Mucosa of gallbladder (tissue), 1 donor: ENCODE results near the gene SPATA25. TPM values are rescaled to one million over a fixed set of nuclear protein-coding genes. Genes with fewer than 3 reads are reported as not detected.
"Not testable (repeated sequence)": the region's sequence is repeated elsewhere in the genome, so short reads cannot be mapped to it uniquely, and the experiment has no call there.

Source experiments
- DNase-seq: peaks from one replicate; pipeline ENCODE4 v3.0.0-alpha.2; 2020; ENCODE audit warnings: low spot score
- total RNA-seq: library from RNA; stranded (reverse); gene quantifications from one replicate; pipeline ENCODE4 v1.2.1, GENCODE V29; 2021
- donor health status: DM: no; HTN: no; CAD: no.

Gene SPATA25
- total RNA-seq, 1 donor from 2014 or later = 2.8 TPM

DNA sequence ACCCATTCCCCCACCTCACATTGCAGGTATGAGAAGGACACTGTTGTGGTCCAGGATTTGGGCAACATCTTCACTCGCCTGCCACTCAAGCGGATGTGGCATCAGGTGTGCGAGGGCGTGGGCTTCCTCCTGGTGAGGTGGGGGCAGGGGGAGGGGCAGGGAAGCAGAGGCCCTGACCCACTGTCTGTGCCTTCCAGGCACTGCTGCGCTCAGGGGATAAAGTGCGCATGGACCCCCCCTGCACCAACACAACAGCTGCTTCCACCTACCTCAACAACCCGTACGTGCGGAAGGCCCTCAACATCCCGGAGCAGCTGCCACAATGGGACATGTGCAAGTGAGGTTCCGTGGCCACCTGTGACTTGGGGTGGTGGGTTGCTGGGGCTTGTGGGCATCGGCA is 7.4 kb upstream of the SPATA25 start:
- no peak for DNase-seq

DNA sequence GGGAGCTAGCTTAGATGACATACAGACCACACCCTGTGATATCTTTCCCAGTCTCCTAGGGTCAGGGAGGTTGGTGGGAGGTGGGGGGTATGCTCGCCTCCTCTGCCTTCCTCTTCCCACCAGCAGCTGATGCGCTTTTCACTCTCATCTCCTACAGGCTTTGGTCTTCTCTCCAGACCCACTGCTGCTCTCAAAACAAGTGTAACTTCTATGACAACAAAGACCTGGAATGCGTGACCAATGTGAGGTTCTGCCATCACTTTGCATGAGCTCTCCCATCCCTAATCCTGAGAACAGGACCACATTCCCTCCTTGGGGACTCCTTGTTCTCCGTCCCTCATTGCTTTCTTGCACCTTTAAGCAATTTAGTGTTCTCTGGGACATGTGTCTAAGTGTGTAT is 6.4 kb upstream of the SPATA25 start:
- DNase-seq = no peak

DNA sequence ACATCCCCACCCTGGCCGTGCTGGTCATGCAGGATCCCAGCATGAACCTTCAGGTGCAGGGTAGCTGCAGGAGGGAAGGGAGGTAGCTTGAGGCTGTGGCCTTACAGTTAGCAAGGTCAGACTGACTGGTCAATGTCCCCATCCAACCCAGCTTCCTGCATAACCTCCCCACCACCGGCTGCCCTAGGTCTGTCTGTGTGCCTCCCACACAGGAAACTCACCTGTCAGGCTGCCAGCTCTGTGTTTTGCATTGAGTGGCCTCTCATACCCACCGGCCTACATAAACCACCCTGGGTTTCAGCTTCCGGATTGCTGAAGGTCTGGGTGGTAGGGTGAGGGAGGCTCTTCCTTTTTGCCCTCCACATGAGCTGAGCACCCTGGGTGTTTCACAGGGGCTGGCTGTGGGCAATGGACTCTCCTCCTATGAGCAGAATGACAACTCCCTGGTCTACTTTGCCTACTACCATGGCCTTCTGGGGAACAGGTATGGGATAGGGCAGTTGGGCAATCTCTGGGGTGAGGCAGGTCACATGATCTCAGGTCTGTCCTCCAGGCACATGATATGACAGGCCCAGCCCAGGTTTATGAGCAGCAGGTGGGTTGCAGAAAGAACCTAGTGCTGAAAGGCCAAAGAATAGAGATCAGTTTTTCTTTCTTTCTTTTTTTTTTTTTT is 5.5 kb upstream of the SPATA25 start:
- no peak for DNase-seq

DNA sequence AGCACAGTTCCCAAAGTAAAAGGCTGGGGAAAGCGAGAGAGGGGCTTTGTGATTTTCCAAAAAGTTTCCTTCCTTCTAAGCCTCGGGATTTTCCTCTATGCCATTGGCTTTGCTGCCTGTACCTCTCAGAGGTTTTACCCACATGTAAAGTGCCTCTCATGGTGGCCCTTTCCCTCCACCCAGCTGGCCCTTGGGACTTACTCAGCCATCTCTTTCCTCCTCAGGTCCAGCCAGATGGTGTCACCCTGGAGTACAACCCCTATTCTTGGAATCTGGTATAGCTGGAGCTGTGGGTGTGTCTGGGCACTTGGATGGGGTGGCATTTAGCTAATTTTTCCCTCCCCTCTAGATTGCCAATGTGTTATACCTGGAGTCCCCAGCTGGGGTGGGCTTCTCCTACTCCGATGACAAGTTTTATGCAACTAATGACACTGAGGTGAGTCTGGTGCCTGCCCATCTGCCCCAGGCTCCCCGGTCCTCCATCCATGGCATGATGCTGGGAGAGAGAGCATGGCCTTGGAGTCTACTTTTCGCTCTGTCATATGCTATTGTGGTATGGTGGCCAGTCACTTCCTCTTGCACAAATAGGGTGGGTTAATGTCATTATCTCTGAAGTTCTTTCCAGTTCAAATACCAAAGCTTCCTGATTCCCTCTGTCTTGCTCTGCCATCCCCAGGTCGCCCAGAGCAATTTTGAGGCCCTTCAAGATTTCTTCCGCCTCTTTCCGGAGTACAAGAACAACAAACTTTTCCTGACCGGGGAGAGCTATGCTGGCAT is 4.8 kb upstream of the SPATA25 start:
- DNase-seq = no peak

DNA sequence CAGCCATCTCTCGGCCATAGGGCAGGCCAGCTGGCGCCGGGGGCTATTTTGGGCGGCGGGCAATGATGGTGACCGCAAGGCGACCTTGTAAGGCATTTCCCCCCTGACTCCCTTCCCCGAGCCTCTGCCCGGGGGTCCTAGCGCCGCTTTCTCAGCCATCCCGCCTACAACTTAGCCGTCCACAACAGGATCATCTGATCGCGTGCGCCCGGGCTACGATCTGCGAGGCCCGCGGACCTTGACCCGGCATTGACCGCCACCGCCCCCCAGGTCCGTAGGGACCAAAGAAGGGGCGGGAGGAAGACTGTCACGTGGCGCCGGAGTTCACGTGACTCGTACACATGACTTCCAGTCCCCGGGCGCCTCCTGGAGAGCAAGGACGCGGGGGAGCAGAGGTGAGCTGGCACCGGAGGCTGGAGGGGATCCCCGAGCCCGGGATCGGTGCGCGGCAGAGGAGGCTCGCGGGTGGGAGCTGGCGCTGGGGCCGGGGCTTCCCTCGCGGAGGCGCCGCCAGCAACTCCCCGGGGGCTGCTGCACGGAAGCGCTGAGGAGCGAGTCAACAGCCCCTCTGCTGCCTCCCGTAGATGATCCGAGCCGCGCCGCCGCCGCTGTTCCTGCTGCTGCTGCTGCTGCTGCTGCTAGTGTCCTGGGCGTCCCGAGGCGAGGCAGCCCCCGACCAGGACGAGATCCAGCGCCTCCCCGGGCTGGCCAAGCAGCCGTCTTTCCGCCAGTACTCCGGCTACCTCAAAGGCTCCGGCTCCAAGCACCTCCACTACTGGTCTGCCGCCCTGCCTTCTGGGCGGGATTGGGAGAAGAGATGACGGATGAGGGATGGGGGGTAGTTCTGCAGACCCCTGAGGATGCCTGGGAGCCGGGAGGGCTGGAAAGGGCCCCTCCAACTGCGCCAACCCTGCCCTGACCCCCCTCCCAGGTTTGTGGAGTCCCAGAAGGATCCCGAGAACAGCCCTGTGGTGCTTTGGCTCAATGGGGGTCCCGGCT is 3.9 kb upstream of the SPATA25 start, which contains the start of the genes CTSA and NEURL2:
TSS of gene CTSA (plus strand) at position 351 of the 999 bp plus-strand sequence. CDS start at position 585, 234 bp downstream.
TSS of gene NEURL2 (minus strand) at position 224 of the 999 bp plus-strand sequence. CDS start at position 7, 217 bp downstream.
- DNase-seq = peak; percentile 93

DNA sequence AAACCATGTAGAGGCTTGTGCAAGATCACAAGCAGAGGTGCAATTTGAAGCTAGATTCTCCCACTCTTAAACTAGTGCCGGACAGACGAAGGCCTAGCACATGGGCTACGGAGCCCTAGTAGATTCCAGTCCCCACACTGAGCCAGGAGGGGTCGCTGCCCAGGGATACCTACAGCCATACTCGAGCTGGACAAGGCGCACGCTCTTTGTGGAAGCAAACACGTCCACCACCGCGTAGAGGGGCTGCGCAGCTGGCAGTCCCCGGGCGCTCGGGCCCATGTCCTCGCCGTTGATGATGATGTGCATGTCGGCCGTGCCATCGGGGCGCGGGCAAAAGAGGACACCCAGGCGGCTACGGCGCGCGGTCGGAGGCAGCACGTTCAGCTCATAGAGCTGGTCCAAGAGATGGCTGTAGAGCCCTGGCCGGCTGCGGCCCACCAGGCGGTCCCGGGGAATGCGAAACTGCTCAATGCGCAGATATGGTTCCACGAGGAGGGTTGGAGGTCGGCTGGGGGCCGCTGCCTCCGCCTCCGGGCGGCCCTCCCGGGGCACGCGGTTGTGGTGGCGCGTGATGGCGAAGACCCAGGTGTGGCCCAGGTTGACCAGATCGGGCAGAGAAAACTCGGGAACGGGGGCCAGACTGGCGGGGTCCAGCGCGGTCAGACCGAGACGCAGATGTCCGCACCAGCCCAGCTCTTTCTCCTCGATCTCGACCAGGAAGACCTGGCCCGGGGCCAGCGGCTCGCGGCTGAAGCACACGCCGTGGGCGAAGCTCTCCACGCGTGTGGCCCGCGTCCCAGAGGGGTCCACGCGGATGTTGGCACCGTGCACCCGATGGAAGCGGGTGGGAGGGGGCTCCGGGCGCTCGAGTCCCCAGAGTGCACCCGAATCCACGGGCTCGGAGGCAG is 2.9 kb upstream of the SPATA25 start:
- DNase-seq = peak; percentile 83

DNA sequence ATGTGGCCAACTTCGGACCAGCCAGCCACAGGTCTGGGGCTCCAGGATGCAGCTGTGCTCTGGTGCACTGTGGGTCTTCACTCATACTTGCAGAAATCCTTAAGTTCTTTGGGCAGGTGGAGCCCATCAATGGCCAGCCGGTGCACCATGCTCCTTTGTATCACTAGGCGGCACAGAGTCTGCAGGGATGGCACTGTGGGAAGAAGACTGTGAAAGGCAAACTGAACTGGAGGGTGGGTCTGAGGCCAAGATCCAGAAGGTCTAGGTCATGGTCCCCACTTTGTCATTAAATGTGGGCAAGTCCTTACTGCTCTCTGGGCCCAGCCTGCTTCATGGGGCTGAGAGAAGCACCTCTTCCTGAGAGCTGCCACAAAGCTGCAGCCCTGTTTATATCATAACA is 1.3 kb upstream of the SPATA25 start:
- DNase-seq = no peak

DNA sequence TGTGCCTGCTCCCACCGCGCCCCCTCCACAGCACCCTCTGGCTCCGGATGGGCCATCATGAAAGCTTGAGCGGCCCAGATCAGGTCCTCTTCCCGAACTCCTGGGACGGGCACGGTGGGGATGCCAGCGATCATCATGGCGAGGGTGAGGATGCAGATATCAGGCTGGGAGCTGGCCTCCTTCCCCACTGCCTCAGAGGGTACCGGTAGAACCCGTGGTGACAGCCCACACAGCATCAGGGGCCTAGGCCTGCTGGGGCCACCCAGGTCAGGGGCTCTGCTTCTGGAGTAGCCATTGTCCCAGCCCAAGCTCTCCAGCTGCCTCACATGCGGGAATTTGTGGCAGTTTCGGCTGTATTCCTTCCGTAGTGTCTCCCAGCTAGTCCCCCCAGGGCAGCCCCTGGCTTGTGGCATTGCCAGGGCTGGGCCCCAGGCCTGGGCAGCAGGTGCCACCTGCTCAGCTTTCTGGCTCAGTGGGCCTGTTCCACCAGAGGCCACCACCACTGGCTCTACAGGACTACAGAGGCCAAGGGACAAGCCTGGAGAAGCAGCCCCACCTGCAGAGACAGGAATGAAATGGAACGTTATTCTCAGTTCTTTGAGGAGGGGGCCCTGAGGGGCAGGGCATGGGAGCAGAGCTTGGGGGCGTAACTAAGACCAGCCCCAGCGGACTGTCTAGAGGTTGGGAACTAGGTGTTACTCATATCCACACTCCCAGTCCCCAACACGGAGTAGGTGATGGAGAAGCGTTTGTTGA is 654 bp downstream of the SPATA25 start:
- DNase-seq = no peak

DNA sequence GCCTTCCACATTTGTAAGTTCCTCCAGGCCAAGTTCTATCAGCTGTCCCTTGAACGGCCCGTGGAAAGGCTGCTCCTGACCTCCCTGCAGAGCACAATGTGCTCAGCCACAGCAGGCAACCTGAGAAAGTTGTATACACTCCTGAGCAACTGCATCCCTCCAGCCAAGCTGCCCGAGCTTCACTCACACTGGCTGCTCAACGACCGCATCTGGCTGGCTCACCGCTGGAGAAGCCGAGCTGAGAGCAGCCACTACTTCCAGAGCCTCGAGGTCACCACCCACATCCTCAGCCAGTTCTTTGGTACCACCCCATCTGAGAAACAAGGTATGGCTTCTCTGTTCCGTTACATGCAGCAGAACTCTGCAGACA is 4.3 kb downstream of the SPATA25 start:
- DNase-seq = no peak

DNA sequence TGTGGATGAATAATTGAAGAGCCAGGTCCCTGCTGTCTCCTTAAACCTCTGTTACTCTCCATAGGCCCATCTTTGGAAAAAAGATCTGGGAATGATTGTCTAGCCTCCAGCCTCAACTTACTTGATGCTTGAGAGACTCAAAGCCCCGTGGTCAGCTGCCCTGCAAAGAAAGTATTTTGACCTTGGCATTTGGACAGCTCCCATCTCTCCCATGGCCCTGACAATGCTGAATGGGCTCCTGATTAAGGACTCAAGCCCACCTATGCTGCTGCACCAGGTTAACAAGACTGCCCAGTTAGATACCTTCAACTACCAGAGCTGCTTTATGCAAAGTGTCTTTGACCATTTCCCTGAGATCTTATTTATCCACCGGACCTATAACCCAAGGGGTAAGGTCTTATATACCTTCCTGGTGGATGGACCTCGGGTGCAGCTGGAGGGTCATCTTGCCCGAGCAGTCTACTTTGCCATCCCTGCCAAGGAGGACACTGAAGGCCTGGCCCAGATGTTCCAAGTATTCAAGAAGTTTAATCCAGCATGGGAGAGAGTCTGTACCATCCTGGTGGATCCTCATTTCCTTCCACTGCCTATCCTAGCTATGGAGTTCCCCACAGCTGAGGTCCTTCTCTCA is 4.8 kb downstream of the SPATA25 start:
- no peak for DNase-seq

DNA sequence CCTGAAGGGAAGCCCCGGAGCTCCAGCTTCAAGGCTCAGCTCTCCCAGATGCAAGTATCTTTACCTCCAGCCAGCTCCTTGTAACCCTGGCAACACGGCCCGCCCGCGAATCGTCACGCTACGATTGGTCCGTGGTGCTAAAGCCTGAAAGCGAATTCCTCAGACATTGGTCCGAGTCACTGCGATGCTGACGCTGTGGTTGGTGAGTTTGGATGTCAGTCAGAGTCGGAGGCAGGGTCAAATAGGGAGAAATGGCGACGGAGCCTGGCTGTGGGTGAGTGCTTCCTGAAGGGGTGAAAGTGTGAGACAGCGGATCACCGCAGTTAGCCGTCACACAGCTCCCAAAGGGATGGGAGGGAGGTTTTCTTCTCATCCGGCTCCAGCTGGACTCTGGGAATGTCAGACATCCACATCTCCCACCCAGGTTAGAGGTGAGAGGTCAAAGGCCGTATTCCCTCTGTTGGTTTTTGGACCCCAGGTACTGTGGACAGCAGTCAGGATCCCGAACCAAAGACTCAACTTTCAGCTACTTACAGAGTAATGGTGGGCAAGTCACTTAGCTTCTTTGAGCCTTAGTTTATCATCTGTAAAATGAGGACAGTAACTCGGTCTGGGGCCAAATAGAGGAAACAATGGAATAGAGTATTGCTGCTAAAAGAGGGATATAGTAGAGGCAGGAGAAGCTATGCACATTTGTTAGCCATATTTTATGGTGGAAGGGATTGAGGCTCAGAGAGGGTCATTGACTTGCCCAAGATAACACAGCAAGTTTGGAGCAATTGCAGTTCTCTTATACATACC is 6.2 kb downstream of the SPATA25 start, which contains the start of gene ZSWIM1:
TSS of gene ZSWIM1 (plus strand) at position 240 of the 801 bp plus-strand sequence. CDS start 1,366 bp downstream, outside the sequence.
- DNase-seq = peak; percentile 100

DNA sequence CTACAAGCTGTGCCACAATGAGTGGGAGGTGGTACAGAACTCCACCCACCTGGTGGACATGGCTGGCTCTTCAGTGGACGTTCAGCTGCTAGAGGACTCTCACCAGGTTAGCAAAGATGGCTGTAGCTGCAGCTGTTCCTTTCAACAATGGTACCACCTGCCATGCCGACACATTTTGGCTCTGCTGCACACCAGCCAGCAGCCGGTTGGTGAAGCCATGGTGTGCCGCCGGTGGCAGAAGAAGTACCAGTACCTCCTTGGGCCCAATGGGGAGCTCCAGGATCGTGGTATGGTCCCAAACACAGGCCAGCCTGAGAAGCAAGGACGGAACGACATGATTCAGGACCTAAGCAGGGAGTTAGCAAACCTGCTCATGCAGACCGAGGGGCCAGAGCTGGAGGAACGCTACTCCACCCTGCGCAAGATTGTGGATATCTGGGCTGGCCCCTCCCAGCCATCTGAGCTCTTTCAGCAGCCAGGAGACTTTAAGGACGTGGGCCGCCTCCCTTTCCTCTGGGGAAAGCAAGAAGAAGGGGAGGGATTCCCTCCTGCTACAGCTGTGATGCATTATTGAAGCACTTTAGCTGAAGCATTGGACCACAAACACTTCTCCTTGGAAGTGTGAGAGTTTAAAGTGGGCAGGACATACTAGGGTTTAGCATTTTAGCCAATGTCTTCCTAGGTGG is 9.2 kb downstream of the SPATA25 start:
- DNase-seq = no peak

DNA sequence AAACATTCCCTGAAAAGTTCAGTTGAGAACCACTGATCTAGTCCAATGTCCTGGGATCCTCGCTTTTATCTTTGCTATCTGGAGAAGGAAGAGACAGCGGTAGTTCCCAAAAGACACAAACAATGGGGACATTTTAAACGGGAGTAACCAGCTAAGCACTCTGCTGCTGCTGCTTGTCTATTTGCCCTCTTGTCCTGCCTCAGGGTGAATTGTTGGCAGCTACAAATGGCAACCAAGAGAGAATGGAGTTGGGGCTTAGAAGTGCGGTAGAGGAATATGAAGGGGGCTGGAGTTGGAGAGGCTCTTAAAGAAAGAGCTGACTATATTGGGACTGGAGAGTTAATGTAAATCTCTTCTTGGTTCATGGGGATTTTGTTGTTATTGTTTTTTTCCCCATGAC is 12.8 kb downstream of the SPATA25 start:
- DNase-seq = no peak

DNA sequence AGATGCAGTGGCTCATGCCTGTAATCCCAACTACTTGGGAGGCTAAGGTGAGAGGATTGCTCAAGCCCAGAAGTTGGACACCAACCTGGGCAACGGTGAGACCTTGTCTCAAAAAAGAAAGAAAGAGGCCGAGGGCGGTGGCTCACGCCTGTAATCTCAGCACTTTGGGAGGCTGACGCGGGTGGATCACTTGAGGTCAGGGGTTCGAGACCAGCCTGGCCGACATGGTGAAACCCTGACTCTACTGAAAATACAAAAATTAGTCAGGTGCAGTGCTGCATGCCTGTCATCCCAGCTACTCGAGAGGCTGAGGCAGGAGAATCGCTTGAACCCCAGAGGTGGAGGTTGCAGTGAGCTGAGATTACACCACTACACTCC is 13.3 kb downstream of the SPATA25 start:
- DNase-seq = not testable (repeated sequence)

DNA sequence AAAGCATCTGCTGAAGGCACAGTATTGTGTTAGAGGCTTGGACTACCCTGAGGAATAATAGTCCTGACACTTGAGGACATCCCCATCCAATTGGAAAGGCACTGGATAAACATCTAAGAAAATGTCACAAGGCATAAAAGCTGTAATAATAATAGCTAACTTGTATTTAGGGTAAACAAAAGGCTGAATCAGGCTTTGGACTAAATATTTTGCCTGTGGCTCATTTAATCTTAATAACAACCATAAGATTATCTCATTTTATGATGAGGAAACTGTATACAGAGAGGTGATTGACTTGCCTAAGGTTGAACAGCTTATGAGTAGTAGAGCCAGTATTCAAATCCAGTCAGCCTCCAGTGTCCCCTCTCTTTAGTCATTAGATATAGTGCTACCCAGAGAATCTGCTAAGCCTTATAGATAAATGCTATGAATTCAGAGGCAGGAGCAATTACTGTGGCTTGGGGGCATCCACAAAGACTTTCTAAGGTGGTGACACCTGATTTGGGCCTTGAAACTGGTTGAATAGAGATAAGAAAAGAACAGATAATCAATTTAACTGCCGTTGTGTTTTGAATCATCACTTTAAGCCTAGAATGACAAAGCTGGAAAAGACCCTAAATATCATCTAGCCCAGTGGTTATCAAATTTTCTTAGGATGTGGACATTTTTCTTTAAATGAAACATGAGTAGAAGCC is 13.9 kb downstream of the SPATA25 start:
- no peak for DNase-seq

DNA sequence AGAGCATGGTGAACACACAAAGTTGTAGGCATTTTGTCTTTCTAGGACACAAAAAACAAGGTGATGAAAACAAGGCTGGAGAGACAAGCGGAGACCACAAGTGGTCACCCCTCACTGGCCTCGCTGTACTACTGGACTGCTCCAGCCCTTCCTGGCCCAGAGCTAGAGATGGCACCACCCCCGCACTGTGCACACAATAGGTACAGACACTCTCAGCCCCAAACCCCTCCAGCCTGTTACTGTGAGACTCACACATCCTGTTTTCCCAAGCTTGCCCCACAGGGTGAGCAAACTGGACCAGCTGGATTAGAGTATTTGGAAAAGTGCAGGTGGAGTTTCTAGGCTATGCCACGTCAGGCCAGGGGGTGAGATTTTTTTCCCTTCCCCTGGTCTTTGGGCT is 14.8 kb downstream of the SPATA25 start:
- no peak for DNase-seq

DNA sequence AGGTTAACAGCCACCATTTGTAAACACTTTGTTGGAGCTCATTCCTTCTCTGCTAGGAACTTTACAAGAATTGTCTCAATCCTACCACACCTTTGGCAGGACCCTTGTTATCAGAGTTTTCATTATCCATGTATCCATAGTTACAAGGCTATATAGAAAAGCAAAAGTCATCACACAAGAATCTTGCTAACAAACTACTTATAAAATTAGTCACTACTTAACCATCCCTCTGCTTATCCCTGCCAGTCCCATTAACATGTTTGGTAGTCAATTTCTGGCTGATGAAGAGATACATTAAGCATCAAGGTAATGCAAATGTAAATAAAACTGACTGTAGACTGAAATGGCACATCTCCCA is 19.6 kb downstream of the SPATA25 start:
- no peak for DNase-seq
